Fibroblast of the aortic adventitia (primary cell): ENCODE measurements around the gene RHEX. TPM values are rescaled to one million over a fixed set of nuclear protein-coding genes. Genes with fewer than 3 reads are reported as not detected.

Source experiments
- DNase-seq: peaks from one replicate; pipeline ENCODE4 v3.0.0-alpha.2; 2010; ENCODE audit warnings: low read depth
- H3K4me3 ChIP-seq: 2 replicates; pipeline ENCODE4 v1.5.1; 2011; ENCODE audit warnings: low read depth, mild to moderate bottlenecking, control low read depth, low read length, moderate library complexity
- total RNA-seq: library from RNA; depleted of rRNA; stranded (reverse); fragments of >200 nt; gene quantifications from 2 replicates; pipeline ENCODE4 v1.2.3, GENCODE V29; 2012; ENCODE audit warnings: low replicate concordance
- TF ChIP-seq, protein P1 (sequence below): IDR thresholded peaks from 2 replicates; pipeline ENCODE4 v1.5.1; 2011; ENCODE audit warnings: mild to moderate bottlenecking, low read length, control low read depth, inconsistent platforms; ENCODE audit not compliant: insufficient read depth

Gene RHEX
- total RNA-seq, 1 donor: not detected

DNA sequence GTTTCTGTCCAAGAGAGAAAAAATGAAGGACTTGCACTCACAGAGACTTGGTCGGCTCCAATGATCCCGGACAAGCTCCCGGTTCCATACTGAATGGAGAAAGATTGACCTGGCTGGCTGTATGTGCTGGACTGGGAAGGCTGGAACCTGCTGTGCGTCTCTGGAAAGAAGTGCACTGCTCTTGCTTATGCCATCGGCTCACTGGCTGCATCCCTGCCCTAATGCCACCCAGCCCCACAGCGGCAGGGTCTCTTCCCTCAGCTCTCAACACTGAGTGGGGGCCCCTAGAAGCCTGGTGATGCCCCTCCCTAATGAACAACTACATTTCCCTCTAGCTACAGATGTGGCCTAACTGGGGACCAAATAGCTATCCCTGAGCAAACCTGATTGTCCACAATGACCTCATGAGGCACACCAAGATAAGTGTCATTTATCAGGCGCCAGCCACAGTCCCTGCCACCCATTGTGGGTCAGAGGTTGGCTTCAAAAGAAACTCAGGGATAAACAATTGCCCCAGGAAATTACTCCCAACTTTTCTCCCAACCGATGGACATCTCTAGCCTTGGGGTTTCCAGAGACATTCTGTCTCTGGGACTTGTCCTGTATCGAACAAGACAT lies 31.9 kb upstream of the RHEX start:
- H3K4me3 ChIP-seq: no peak overlapping the region
- DNase-seq: no peak
- TF ChIP-seq, protein P1, sequence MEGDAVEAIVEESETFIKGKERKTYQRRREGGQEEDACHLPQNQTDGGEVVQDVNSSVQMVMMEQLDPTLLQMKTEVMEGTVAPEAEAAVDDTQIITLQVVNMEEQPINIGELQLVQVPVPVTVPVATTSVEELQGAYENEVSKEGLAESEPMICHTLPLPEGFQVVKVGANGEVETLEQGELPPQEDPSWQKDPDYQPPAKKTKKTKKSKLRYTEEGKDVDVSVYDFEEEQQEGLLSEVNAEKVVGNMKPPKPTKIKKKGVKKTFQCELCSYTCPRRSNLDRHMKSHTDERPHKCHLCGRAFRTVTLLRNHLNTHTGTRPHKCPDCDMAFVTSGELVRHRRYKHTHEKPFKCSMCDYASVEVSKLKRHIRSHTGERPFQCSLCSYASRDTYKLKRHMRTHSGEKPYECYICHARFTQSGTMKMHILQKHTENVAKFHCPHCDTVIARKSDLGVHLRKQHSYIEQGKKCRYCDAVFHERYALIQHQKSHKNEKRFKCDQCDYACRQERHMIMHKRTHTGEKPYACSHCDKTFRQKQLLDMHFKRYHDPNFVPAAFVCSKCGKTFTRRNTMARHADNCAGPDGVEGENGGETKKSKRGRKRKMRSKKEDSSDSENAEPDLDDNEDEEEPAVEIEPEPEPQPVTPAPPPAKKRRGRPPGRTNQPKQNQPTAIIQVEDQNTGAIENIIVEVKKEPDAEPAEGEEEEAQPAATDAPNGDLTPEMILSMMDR: no peak

- TF ChIP-seq, protein P1: no peak
- no peak overlapping the region for H3K4me3 ChIP-seq
- DNase-seq: peak; percentile 76
Observed at GRCh38 chr1:206021626-206022365, 31.2 kb upstream of the RHEX start.

DNA sequence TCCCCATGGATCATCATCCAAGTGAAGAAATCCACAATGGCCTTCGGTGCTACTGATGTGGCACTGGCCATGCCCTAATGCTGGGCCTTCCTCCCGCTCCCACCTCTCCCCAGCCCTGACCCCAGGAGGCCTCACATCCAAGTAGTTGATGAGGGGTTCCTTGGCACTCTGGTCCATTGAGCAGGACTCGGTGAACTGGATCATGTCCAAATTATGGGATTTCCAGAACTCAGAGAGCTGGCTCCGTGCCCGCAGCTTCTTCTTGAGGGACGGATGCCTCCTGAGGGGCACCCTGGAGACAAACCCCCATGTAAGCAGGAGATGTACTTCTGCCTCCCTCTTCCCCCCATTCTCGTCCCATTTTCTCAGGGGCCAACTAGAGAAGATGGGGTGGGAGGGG lies 30.2 kb upstream of the RHEX start:
- DNase-seq: no peak
- no peak overlapping the region for H3K4me3 ChIP-seq
- TF ChIP-seq, protein P1: no peak

DNA sequence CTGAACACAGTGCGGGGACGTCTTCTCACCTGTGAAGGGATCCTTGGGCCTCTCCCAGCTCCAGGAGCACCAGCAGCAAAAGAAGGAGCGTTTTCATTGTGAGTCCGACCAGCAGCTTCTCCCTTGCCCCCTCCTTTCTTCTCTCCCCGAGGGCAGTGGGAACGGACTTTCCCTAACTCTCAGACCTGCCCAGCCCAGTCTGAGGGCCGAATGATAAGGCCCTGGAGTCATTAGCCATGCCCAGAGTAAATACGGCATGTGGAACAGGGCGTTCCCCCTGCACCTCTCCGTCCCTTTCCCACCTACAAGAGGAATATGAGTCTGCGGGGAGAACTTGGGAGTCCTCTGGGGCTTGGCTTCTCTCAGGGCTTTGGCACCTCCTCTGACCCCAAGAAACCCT lies 29.3 kb upstream of the RHEX start, which contains the start of gene CTSE:
Gene CTSE (minus strand): TSS at position 201 of the 400 bp plus-strand sequence. CDS start 104 bp downstream, at position 97.
- no peak for DNase-seq
- TF ChIP-seq, protein P1: no peak
- no peak within 1 kb of the TSS for H3K4me3 ChIP-seq

GRCh38 chr1:206025283-206025820 lies 27.6 kb upstream of the RHEX start:
- no peak overlapping the region for H3K4me3 ChIP-seq
- DNase-seq: no peak
- TF ChIP-seq, protein P1: no peak

- TF ChIP-seq, protein P1: no peak
- peak; percentile 83 for DNase-seq
- H3K4me3 ChIP-seq: no peak overlapping the region
Observed at GRCh38 chr1:206029484-206029883, 23.5 kb upstream of the RHEX start.
